ENCODE measurements around the gene SGCE.

GRCh38 chr7:94656925-94657731, 1.2 kb upstream of the SGCE start:
- TF ChIP-seq, protein P1, sequence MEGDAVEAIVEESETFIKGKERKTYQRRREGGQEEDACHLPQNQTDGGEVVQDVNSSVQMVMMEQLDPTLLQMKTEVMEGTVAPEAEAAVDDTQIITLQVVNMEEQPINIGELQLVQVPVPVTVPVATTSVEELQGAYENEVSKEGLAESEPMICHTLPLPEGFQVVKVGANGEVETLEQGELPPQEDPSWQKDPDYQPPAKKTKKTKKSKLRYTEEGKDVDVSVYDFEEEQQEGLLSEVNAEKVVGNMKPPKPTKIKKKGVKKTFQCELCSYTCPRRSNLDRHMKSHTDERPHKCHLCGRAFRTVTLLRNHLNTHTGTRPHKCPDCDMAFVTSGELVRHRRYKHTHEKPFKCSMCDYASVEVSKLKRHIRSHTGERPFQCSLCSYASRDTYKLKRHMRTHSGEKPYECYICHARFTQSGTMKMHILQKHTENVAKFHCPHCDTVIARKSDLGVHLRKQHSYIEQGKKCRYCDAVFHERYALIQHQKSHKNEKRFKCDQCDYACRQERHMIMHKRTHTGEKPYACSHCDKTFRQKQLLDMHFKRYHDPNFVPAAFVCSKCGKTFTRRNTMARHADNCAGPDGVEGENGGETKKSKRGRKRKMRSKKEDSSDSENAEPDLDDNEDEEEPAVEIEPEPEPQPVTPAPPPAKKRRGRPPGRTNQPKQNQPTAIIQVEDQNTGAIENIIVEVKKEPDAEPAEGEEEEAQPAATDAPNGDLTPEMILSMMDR (IDR thresholded peaks at IDR 0.05) = no peak
- TF ChIP-seq POLR2A (IDR thresholded peaks at IDR 0.05) = no peak

Data from tibial nerve (tissue), 3 donors.